Epithelial cell of esophagus (primary cell): Measurements from ENCODE around the gene TIMM8B.
A peak's percentile ranks its signal among the peaks of the same experiment; 100 is the strongest.

Experiments used
- DNase-seq: peaks from one replicate; pipeline ENCODE4 v3.0.0; 2010; ENCODE audit warnings: low read depth
- H3K4me3 ChIP-seq: 2 replicates; pipeline ENCODE4 v1.5.1; 2011; ENCODE audit warnings: mild to moderate bottlenecking, low read length, control low read depth
- CTCF ChIP-seq: IDR thresholded peaks from 2 replicates; pipeline ENCODE4 v1.5.1; 2011; ENCODE audit warnings: low read depth, mild to moderate bottlenecking, low read length, control low read depth, inconsistent platforms; ENCODE audit not compliant: insufficient read depth; ENCODE audit errors: missing control alignments

The TIMM8B gene, protein sequence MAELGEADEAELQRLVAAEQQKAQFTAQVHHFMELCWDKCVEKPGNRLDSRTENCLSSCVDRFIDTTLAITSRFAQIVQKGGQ

DNA sequence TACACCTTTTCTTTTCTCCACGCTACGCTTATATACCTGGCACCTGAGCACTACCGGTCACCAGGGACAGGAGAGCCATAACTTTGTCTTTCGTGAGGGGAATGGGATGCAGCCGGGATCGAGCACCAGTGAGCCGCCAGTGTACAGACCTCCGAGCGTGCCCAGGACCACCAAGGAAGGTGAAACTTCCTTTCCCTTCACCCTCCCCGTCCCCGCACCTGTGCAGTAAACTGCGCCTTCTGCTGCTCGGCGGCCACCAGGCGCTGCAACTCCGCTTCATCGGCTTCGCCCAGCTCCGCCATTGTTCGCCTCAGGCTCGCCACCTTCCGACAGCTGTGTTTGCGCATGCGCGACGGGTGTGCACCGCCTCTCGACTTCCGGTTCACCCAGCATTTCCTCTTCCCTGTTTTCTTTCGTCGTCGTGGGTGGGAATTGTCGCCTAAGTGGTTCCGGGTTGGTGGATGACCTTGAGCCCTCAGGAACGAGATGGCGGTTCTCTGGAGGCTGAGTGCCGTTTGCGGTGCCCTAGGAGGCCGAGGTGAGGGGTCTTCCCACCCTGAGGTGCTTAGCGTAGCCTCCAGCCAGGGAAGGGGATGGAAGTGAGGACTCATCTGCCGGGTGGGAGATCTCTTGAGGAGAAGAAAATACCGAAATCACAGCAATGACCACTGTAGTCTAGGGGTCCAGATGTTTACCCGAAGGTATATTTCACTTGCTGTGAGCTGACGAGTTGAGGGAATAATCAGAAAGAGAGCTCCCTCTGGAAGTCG is at the start of gene TIMM8B, which contains the start of gene SDHD:
Gene TIMM8B (minus strand): TSS at position 335 of the 770 bp plus-strand sequence. CDS start 33 bp downstream, at position 302.
Gene SDHD (plus strand): TSS at position 452 of the 770 bp plus-strand sequence. CDS start 35 bp downstream, at position 487.
- DNase-seq = peak; percentile 97
- H3K4me3 ChIP-seq = peak within 1 kb of the TSS; percentile 98
- TF ChIP-seq CTCF = peak; percentile 44

DNA sequence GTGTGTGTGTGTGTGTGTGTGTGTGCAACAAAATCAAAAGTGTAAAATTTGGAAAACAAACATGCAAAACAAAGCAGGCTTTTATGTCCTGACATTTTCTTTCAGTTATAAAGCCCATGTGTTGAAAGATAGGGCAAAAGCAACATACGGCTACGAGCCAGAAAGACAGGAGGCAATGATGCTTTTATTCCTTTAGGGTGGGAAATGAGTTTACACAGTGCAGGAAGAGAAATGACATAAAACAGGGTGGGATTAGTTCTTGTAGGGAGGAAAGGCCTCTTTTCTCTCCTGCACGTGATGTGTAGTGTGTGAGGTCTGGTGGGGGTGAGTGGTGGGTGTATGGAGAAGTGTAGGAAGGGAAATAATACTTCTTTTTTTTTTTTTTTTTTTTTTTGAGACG is 47.9 kb upstream of the TIMM8B start:
- no peak for TF ChIP-seq CTCF
- no peak for DNase-seq
- no peak overlapping the region for H3K4me3 ChIP-seq

- no peak for DNase-seq
- no peak for TF ChIP-seq CTCF
- no peak overlapping the region for H3K4me3 ChIP-seq
These were observed 46.2 kb upstream of the TIMM8B start for GRCh38 chr11:112132737-112133136.

- no peak overlapping the region for H3K4me3 ChIP-seq
- TF ChIP-seq CTCF = no peak
- DNase-seq = no peak
These were observed 43.1 kb upstream of the TIMM8B start for GRCh38 chr11:112129656-112130055.

- no peak overlapping the region for H3K4me3 ChIP-seq
- DNase-seq = peak; percentile 87
- no peak for TF ChIP-seq CTCF
These were observed 42.0 kb upstream of the TIMM8B start for GRCh38 chr11:112128483-112129121.

DNA sequence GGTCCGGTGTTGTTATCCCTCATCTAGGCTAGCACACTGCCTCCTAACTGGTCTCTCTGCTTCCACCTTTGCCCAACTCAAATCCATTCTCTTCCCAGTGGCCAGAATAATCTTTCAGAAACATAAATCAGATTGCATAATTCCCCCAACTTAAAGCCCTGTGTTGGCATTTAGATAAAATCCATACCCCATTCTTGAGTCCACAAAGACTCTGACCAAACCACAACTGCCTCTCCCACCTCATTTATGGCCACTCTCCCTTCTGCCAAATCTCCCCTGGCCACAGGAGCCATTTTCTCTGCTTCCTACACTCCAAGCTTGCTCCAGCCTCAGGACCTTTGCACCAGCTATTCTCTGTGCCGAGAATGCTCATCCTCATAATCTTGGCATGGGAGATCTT is 40.5 kb upstream of the TIMM8B start:
- no peak for TF ChIP-seq CTCF
- DNase-seq = no peak
- H3K4me3 ChIP-seq = no peak overlapping the region

- H3K4me3 ChIP-seq = no peak overlapping the region
- no peak for DNase-seq
- TF ChIP-seq CTCF = no peak
These were observed 36.6 kb upstream of the TIMM8B start for GRCh38 chr11:112123129-112123528.
